Peyer's patch (tissue), 4 donors: ENCODE data around the gene ZDHHC21.

Source experiments
- CTCF ChIP-seq, 6 experiments: fragments of 450-650 bp in 4 of 6; fragments of 200-600 bp in 2 of 6; sonication (generic) in 1 of 6; IDR thresholded peaks; one replicate each; pipeline ENCODE4 v1.5.1; 2017 to 2019; ENCODE audit warnings: antibody characterized with exemption in 6 of 6, mild to moderate bottlenecking in 3 of 6, moderate library complexity in 1 of 6
- POLR2A ChIP-seq, 2 donors: fragments of 450-650 bp; IDR thresholded peaks; one replicate each; pipeline ENCODE4 v1.5.1; 2017; ENCODE audit warnings: antibody characterized with exemption in 2 of 2, mild to moderate bottlenecking in 2 of 2, moderate library complexity in 2 of 2

- TF ChIP-seq CTCF (IDR thresholded peaks at IDR 0.05) (no peak), POLR2A (IDR thresholded peaks at IDR 0.05) (no peak)
Observed at GRCh38 chr9:14731294-14731981, 38.2 kb upstream of the ZDHHC21 start.
